Activated naive CD4-positive, alpha-beta T cell (primary cell): ENCODE measurements around the gene ZNF783.
"Not testable (repeated sequence)": the region's sequence is repeated elsewhere in the genome, so short reads cannot be mapped to it uniquely, and the experiment has no call there.

Experiments
- DNase-seq, 4 experiments: peaks; one replicate each; lab custom pipeline; 2025; lab: John Stamatoyannopoulos, UW

Gene ZNF783

GRCh38 chr7:149261829-149262617 lies at the start of gene ZNF783:
Gene ZNF783, plus strand, starts transcription at chr7:149262196. Its CDS starts 138 bp downstream, at chr7:149262334.
- DNase-seq = peak; percentile 63 to 85 (median 72)

GRCh38 chr7:149214020-149214720 lies 47.8 kb upstream of the ZNF783 start:
- no peak for DNase-seq

- no peak for DNase-seq
These were observed 45.6 kb upstream of the ZNF783 start for GRCh38 chr7:149216402-149216801.

GRCh38 chr7:149217570-149217969 lies 44.4 kb upstream of the ZNF783 start:
- DNase-seq = no peak

GRCh38 chr7:149218469-149219420 lies 43.3 kb upstream of the ZNF783 start:
- no peak for DNase-seq

DNA sequence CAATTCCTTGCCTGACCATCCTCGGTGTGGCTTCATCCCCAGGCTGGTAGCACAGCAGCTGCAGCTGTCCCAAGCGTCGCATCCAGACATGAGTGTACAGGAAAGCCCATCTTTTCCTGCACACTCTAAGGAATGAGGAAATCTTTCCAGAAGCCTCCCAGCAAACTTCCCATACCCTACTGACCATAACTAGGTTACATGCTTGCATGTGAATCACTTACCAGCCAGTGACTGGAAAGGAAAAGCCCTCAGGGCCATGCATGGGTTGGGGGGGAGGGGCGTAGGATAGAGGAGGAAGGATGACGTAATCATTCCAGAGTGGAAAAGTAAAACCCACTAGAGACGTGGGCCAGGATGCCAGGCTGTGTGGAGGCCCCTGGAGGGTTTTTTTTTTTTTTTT lies 41.5 kb upstream of the ZNF783 start:
- DNase-seq = no peak

DNA sequence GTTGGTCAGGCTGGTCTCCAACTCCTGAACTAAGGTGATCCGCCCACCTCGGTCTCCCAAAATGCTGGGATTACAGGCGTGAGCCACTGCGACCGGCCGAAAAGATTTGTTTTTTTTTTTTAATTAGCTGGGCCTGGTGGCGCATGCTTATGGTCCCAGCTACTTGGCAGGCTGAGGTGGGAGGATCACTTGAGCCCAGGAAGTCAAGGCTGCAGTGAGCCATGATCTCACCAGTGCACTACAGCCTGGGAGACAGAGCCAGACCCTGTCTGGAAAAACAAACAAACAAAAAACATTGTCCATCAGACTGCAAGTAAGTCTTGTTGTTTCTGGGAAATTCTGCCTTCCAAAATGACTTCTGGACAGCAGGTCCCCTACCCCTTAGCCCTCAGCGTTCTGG lies 38.8 kb upstream of the ZNF783 start:
- DNase-seq = no peak

DNA sequence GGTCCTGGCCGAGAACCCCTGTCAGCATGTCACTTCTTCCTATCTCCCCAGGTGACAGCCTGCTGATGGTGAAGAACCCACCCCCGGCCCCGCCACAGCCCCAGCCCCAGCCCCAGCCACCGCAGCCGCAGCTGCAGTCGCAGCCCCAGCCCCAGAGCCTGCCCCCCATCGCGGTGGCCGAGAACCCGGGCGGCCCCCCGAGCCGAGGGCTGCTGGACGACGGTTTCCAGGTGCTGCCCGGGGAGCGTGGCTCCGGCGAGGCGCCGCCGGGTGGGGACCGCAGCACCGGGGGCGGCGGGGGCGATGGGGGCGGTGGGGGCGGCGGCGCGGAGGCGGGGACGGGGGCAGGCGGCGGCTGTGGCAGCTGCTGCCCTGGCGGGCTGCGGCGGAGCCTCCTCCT lies 38.2 kb upstream of the ZNF783 start:
- DNase-seq = no peak

GRCh38 chr7:149224352-149224751 lies 37.6 kb upstream of the ZNF783 start:
- DNase-seq = no peak

GRCh38 chr7:149225106-149225505 lies 36.9 kb upstream of the ZNF783 start:
- no peak for DNase-seq

DNA sequence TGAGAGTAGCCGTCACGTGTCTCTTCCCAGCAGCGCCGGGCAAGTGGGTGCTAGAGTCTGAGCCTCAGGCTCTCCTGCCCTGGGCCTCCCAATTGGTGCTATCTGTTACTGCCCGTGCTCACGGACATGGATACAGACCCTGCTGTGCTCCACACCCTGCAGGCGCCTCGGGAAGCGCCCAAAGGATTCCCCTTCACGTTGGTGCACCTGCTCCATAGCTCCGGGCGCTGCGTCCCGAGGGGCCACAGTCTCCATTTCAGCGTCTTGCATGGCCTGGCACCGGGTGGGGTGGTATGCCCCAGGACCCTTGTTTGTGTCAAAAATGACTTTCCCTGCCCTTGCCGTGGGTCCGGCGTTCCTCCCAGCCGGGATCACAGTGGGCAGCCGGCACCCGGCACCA lies 36.3 kb upstream of the ZNF783 start:
- no peak for DNase-seq

DNA sequence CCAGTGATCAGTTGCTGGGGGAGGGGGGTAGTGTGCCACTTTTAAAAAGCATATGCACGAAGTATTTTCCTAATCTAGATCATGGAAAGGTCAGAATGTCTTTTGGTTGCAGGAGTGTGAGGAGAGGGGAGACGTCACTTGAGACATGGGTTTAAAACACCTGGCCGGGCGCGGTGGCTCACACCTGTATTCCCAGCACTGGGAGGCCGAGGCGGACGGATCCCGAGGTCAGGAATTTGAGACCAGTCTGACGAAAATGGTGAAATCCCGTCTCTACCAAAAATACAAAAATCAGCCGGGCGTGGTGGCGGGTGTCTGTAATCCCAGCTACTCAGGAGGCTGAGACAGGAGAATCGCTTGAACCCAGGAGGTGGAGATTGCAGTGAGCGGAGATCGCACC lies 35.6 kb upstream of the ZNF783 start:
- not testable (repeated sequence) for DNase-seq

- no peak for DNase-seq
These were observed 35.0 kb upstream of the ZNF783 start for GRCh38 chr7:149226840-149227494.

DNA sequence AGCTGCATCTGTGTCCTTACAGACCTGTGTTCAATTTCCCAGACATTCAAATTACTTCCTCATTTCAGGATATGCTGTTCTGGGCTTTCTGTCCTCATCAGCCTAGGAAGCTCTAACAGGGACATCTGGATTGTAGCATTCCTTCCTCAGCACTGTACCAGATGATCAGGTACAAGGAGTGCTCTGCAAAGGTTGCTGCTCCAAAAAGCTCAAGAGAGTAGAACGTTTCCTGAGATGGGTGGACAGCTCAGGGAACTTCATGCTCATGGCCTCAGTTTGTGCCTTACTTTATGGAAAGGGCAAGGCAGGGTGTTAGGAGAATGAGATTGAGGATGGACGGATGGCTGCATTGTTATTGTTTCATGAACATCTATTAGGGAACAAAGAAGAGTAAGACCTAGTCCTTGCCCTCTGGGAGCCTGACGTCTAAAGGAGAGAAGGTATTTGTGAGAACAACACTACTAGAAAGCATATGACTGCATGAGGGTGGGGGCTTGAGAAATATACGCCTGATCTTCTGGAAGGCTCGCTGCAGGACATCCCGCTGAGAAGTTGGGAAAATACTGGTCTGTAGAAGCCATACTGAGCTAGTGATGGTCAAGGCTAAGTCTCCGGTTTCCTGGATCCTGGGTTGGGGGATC lies 33.0 kb upstream of the ZNF783 start:
- DNase-seq = no peak

DNA sequence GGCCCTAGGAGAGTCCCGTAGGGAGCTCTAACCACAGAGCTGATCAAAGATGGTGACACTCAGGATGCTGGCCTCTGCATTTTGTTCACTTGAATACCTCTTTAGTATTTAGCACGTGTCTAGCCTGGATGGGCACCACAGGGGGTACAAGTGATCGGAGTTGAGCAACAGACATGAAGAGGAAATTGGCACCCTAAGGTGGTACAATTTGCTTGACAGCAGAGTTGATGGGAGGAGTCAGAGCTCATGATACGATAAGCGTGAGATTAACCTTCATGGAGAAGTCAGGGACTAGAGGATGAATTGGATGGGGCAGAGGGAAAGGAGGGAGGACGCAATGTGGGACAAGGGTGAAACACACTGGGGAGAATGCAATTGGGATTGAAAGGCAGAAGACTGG lies 32.5 kb upstream of the ZNF783 start:
- no peak for DNase-seq

DNA sequence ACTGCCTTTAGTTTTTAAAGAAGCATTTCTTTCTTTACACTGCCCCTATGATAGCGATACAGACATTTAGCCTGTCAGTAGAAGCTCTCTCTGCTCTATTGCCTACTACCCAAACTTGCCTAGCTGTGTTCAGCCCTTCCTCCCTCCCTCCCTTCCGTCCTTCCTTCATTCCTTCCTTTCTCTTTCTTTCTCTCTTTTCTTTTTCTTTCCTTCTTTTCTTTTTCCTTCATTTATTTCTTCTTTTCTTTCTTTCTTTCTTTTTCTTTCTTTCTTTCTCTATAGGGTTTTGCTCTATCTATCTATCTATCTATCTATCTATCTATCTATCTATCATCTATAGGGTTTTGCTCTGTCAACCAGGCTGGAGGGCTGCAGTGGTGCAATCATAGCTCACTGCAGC lies 29.6 kb upstream of the ZNF783 start:
- no peak for DNase-seq

- not testable (repeated sequence) for DNase-seq
These were observed 28.3 kb upstream of the ZNF783 start for GRCh38 chr7:149233655-149234204.

DNA sequence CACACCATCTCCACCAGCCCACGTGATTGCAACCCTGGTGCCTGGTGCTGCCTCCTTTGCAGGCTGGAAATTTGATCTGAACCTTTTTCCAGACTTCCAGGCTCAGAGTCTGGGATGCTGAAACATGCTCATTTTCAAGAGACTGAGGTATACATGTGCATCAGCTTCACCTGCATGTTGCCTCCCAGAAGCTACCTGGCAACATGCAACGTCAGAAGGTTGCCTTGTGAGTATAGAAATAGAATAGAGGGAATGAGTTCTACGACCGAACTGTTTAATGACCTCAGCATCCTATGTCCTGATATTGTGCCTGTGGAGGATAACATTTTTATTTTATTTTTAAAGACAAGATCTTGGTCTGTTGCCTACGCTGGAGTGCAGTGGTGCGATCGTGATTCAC lies 24.5 kb upstream of the ZNF783 start:
- DNase-seq = no peak

- DNase-seq = no peak
These were observed 23.9 kb upstream of the ZNF783 start for GRCh38 chr7:149238051-149238450.

- peak; percentile 64 to 85 (median 74) for DNase-seq
These were observed 22.5 kb upstream of the ZNF783 start, which contains the start of gene ZNF212 for GRCh38 chr7:149239345-149240143. Gene ZNF212, plus strand, starts transcription at chr7:149239651. Its CDS starts 128 bp downstream, at chr7:149239779.
